NT2/D1 (cell line): ENCODE results near the gene ORC5.

Experiments used
- DNase-seq: peaks from one replicate; pipeline ENCODE4 v3.0.0-alpha.2; 2011; ENCODE audit warnings: low read depth, low spot score
- H3K27me3 ChIP-seq: 2 replicates; pipeline ENCODE4 v1.6.0; 2011; ENCODE audit warnings: mild to moderate bottlenecking; ENCODE audit not compliant: insufficient read length, insufficient read depth
- H3K36me3 ChIP-seq: 2 replicates; pipeline ENCODE4 v1.6.1; 2011; ENCODE audit warnings: mild to moderate bottlenecking, low read length, mixed read lengths; ENCODE audit not compliant: insufficient read depth, insufficient read length
- H3K4me1 ChIP-seq: 2 replicates; pipeline ENCODE4 v1.5.1; 2011; ENCODE audit not compliant: insufficient read depth, insufficient read length
- H3K4me3 ChIP-seq: 2 replicates; pipeline ENCODE4 v1.5.1; 2011; ENCODE audit warnings: low read depth; ENCODE audit not compliant: insufficient read length
- H3K9ac ChIP-seq: 2 replicates; pipeline ENCODE4 v1.6.0; 2011; ENCODE audit warnings: low read depth; ENCODE audit not compliant: insufficient read length
- H3K9me3 ChIP-seq: 2 replicates; pipeline ENCODE4 v1.5.1; 2011; ENCODE audit warnings: mild to moderate bottlenecking, low read length; ENCODE audit not compliant: insufficient read depth
- SUZ12 ChIP-seq: IDR thresholded peaks from 2 replicates; pipeline ENCODE4 v1.6.1; 2011; ENCODE audit not compliant: insufficient read length, insufficient read depth; ENCODE audit errors: extremely low read depth
- YY1 ChIP-seq: IDR thresholded peaks from 2 replicates; pipeline ENCODE4 v1.6.1; 2011; ENCODE audit not compliant: insufficient read length, insufficient read depth
- ZNF274 ChIP-seq: IDR thresholded peaks from 2 replicates; pipeline ENCODE4 v1.6.1; 2011; ENCODE audit warnings: mild to moderate bottlenecking, low read depth, low read length

ORC5 gene

DNA sequence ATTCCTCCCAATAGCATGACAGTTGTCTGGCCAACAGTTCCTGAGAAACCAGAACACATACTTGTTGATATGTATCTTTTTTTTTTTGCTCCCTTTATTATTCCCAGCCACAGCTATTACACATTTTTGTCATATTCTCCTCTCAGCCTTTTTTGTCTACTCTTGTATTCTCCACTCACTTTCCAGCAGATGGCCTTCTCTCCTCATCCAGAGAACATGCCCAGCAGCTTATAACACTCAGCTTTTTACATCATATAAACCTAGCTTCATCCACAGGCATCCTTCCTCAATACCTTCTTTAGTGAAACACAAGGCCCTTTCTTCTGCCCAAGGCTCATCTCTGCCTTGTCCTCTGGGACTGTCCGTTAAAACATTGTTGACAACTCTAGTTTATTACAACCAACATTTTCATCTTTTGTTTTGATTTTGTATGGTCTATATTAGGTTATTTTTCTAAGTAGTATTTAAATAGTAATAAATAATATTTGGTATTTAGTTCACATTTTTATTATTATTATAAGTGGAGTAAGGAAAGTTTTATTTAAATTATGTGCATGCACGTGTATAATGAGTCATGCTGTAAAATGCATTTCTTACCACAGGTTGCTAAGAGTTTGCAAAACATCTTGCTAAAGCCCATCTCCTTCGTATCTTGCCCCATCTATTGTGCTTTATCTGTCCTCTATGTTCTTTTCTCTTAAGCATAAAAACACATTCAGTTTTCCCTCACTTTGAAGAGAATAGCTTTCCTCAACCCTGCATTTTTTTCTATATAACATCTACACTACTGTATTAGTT, 101.5 kb downstream of the ORC5 start:
- H3K9me3 ChIP-seq, result no peaks in the 10 kb centered on the region
- no peak overlapping the region for H3K4me3 ChIP-seq
- no peak for TF ChIP-seq ZNF274
- TF ChIP-seq YY1, result no peak
- no peak for TF ChIP-seq SUZ12
- no peaks in the 10 kb centered on the region for H3K36me3 ChIP-seq
- no peaks in the 10 kb centered on the region for H3K27me3 ChIP-seq
- no peak overlapping the region for H3K9ac ChIP-seq
- no peaks in the 10 kb centered on the region for H3K4me1 ChIP-seq
- DNase-seq, result no peak

DNA sequence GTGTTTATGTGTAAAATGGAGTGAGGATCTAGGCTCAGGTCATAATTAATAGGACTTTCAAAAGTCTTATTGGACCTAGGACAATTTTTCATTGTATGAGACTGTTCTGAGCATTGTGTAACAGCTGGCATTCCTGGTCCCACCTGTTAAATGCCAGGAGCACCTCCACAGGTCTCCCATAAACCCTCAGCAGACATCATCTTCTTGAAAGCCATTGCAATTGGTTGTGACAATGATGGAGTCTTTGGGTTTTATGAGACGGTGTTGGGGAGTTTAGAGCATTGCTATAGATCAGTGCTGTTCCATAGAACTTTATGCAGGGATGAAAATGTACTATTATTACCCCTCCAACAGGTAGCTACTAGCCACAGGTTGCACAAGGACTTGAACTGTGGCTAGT, 108.9 kb downstream of the ORC5 start:
- Histone ChIP-seq H3K4me3 (no peak overlapping the region), H3K27me3 (no peaks in the 10 kb centered on the region), H3K9me3 (no peaks in the 10 kb centered on the region), H3K9ac (no peak overlapping the region), H3K4me1 (no peaks in the 10 kb centered on the region), H3K36me3 (no peaks in the 10 kb centered on the region)
- TF ChIP-seq SUZ12 (no peak), YY1 (no peak), ZNF274 (no peak)
- no peak for DNase-seq

DNA sequence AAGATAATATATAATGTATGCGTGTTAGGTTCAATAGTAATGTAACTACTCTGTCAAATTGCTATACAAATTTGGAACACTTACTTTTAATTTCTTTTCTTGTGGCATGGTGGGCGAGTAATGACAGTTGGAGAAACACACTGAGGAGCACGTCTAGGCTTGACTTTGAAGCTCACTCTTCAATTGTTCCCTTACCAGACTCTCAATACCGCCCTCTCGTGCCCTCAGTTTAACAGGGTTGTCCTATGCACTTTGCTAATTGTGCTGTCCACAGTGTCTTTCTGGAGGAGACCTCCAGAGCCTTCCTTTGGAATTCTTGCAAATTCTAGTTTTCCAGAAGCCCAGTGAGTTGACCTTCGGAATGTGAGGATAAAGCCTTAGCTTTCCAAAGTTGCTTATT, 111.1 kb downstream of the ORC5 start:
- H3K27me3 ChIP-seq, result no peaks in the 10 kb centered on the region
- DNase-seq, result no peak
- no peak overlapping the region for H3K4me3 ChIP-seq
- H3K9ac ChIP-seq, result no peak overlapping the region
- no peaks in the 10 kb centered on the region for H3K4me1 ChIP-seq
- no peaks in the 10 kb centered on the region for H3K9me3 ChIP-seq
- TF ChIP-seq YY1 (no peak), SUZ12 (no peak), ZNF274 (no peak)
- no peaks in the 10 kb centered on the region for H3K36me3 ChIP-seq

DNA sequence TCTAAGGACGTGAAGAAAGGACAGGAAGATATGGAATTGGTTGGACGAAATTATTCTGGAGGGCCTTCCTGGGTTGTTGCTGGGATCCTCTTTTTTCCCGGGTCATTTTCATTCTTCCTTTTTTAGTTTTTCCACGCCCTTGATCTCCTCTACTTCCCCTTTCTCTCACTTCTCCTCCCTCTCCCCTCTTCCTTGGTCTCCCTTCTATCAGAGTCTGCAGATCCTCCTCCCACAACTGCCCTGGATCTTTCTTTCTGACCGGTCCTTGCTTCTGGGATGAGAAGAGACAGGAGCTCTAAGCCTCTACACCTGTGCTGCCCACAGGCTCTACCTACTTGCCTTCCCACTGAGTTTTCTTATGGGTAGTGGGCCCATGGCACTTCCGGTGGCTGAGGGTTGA, 114.7 kb downstream of the ORC5 start:
- H3K27me3 ChIP-seq, result no peaks in the 10 kb centered on the region

DNA sequence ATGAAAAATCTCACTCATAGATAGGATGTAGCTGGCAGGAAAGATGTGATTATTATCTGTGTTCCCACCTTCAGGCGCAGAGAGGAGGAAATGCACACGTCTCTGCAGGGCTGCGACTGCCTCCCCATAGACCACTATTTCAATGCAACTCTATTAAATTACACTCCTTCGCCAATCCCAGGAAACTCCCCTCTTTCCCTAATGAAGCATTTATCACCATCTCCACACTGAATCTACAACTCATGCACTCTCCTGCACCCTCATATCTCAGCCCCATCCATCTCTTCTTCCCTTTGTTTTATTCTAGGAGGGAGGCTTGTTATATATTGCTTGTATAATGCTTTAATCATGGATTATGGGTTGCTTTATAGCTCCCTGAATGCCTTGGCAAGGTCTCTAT, 116.6 kb downstream of the ORC5 start:
- Histone ChIP-seq H3K9me3 (no peaks in the 10 kb centered on the region), H3K4me3 (no peak overlapping the region), H3K9ac (no peak overlapping the region), H3K4me1 (no peaks in the 10 kb centered on the region), H3K27me3 (no peaks in the 10 kb centered on the region), H3K36me3 (no peaks in the 10 kb centered on the region)
- TF ChIP-seq ZNF274 (no peak), YY1 (no peak), SUZ12 (no peak)
- no peak for DNase-seq

More for the DNA sequence above, 114.7 kb downstream of the ORC5 start:
- no peak for DNase-seq
- no peaks in the 10 kb centered on the region for H3K36me3 ChIP-seq
- H3K4me1 ChIP-seq, result no peaks in the 10 kb centered on the region
- H3K9ac ChIP-seq, result no peak overlapping the region
- no peak overlapping the region for H3K4me3 ChIP-seq
- H3K9me3 ChIP-seq, result no peaks in the 10 kb centered on the region
- TF ChIP-seq SUZ12 (no peak), ZNF274 (no peak), YY1 (no peak)

DNA sequence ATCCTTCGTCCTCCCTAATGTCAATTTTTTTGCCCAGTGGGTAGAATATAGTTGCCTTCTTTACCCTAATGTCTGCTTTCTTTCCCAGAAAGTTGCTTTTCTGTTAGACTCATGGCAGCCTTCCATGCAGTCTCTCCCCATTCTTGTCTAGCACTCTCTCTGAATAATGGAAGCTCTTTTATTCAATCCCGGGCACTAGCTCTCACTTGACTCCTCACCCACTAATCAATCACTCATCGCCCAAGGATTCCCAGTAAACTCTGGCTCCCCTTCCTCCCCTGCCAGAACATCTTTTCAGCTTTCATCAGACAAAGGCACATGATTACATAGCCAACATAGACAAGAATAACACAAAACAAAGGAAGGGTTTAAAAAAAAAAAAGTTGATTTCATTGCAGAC, 118.2 kb downstream of the ORC5 start:
- no peaks in the 10 kb centered on the region for H3K27me3 ChIP-seq
- no peaks in the 10 kb centered on the region for H3K4me1 ChIP-seq
- TF ChIP-seq SUZ12 (no peak), YY1 (no peak), ZNF274 (no peak)
- no peak overlapping the region for H3K9ac ChIP-seq
- DNase-seq, result no peak
- H3K36me3 ChIP-seq, result no peaks in the 10 kb centered on the region
- H3K4me3 ChIP-seq, result no peak overlapping the region
- H3K9me3 ChIP-seq, result no peaks in the 10 kb centered on the region

DNA sequence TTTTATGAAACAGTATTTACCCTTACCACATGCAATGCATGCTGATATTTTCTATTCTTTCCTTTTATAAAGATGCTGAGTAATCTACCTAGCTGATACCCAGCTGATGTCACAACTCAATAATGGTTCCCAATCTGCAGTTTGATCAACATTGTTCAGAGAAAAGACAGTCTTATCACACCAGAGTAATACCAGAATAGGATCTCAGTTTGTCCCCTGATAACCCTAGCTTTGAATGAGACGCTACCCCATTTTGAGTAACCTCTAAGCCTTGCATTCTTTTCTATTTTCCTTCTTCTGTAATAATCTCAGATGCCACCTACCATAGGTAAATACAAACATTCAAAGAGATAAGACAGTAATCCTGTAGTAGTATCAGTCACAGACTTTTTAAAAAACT, 118.8 kb downstream of the ORC5 start:
- H3K9me3 ChIP-seq, result no peaks in the 10 kb centered on the region
- H3K4me3 ChIP-seq, result no peak overlapping the region
- no peaks in the 10 kb centered on the region for H3K27me3 ChIP-seq
- no peak overlapping the region for H3K9ac ChIP-seq
- H3K4me1 ChIP-seq, result no peaks in the 10 kb centered on the region
- no peak for TF ChIP-seq ZNF274
- H3K36me3 ChIP-seq, result no peaks in the 10 kb centered on the region
- no peak for DNase-seq
